Measurements from ENCODE around the gene SETD5.

SETD5 gene

DNA sequence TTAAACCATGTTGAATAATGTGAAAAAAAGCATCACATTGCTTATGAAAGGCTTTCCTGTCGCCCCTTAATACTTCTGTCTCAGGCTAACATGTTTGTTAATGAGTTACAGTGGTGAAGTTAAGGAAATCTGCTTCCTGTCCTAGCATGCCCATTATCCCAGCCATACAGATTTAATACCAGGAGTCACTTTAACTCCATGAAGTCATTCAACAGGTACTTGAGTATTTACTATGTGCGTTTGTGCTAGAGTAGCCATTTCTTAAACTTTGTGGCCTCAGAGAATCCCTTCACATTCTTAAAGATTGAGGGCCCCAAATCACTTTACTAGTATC, 10.1 kb upstream of the SETD5 start:
- no peak for DNase-seq (ENCODE audit: low read depth)

DNA sequence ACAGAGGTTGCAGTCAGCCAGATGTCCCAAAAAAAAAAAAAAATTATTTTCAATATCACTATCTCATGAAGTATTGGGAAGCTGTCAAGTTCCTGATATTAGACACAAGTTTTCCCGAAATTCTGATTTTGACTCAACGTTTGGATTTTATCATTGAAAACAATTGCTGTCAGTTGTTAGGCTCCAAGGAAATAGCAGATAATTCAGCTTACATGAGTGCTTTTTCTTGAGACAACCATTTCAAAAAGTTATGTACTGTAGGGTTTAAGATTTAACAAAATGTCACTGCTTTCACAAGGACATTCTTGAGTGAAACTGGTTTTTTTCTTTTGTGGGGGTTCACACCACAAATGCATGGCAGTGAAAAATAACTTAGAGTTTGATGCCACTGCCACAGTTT, 9.3 kb upstream of the SETD5 start:
- DNase-seq (ENCODE audit: low read depth), result no peak

DNA sequence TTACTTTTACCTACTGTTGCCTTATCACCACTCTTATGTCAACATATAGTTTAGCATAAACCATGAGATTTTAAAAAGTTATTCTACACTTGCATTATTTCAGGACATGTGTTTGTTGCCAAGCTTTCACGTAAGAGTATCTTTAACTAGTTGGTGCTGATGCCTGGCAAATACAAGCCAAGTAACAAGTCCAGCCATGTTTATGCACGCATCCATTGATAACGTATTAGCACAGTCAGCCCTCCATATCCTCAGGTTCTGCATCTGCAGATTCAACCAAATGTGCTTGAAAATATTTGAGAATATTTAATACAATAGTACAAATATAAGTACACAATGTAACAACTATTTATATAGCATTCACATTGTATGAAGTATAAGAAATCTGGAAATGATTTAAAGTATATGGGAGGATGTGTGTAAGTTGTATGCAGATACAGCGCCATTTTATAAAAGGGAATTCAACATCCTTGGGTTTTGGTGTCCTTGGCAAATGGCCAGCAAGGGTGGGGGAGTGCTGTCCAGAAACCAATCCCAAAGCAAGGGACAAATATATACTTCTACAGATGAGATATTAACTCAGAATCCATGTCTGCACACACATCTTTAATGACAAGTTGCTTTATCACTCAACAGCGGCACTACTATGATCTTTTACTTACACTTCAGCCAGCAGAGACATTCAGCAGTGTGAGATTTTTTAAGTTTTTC, 8.7 kb upstream of the SETD5 start:
- no peak for DNase-seq (ENCODE audit: low read depth)

DNA sequence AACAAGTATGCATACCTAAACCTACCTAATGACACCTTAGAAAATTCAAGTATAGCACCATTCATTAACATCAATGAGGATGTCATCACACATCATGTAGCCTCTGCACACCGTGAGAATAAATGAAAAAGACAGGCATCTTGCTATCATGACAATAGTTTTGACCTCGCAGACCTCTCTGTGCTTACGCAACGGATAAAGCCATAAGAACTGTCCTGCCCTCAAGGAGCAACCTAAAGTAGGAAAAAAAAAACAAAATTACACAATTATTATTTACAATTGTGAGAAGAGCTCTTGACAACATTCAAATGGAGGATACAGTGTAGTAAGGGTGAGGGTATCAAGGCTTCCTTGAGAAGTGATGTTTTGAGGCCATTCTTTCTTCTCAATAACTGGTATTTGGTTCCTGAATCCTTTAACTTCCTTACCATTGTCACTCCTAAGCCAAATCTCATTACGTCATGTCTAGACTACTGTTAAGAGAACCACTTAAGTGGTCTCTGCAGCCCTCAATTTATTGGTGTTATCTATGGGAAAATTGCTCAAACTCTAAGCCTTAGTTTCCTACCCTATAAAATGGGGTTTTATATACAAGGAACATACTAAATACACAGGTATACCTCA, 7.0 kb upstream of the SETD5 start:
- no peak for DNase-seq (ENCODE audit: low read depth)

DNA sequence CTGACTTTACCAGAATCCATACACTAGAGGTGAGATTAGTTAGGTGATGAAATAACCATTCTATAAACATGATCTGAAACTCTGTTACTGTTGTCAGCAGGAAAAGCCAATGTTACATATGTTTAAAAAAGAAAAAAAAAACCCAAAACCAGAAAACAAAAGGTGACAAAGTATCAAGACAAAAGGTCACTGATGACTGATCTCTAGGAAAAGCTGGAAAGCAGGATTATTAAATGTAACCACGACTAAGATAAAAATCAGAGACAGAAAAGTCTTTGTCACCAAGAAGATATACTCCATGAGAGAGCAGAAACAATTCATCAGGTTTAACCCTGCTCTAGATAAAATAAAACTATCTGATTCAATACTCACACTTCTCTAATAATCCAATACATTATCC, 5.4 kb upstream of the SETD5 start:
- no peak for DNase-seq (ENCODE audit: low read depth)

DNA sequence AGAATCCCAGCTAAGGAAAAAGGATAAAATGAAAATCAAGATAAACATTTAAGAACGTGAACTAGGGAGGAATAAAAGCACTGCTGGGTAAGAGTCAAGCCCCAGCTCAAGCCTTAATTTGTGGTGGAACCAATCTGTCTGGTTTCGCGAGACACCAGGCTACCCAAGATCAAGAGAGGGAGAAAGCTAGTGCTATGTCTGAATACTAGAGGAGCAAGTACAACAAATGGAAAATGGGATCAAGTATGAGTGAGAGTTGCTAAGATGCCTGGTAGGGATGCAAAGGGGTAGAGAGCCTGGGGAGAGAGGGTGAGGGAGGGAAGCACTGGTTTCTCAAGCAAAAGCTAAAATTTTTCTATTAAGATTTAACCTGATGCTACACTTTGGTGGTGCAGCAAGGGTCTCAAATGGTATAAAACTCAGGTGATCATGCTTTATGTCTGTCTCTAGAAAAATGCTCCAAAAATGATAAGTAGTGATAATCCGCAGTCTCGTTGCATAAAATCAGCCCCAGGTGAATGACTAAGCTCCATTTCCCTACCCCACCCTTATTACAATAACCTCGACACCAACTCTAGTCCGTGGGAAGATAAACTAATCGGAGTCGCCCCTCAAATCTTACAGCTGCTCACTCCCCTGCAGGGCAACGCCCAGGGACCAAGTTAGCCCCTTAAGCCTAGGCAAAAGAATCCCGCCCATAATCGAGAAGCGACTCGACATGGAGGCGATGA, 1.7 kb upstream of the SETD5 start:
- DNase-seq (ENCODE audit: low read depth), result no peak

DNA sequence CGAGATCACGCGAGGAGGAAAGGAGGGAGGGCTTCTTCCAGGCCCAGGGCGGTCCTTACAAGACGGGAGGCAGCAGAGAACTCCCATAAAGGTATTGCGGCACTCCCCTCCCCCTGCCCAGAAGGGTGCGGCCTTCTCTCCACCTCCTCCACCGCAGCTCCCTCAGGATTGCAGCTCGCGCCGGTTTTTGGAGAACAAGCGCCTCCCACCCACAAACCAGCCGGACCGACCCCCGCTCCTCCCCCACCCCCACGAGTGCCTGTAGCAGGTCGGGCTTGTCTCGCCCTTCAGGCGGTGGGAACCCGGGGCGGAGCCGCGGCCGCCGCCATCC, 1.1 kb upstream of the SETD5 start:
- peak; percentile 56 for DNase-seq (ENCODE audit: low read depth)

DNA sequence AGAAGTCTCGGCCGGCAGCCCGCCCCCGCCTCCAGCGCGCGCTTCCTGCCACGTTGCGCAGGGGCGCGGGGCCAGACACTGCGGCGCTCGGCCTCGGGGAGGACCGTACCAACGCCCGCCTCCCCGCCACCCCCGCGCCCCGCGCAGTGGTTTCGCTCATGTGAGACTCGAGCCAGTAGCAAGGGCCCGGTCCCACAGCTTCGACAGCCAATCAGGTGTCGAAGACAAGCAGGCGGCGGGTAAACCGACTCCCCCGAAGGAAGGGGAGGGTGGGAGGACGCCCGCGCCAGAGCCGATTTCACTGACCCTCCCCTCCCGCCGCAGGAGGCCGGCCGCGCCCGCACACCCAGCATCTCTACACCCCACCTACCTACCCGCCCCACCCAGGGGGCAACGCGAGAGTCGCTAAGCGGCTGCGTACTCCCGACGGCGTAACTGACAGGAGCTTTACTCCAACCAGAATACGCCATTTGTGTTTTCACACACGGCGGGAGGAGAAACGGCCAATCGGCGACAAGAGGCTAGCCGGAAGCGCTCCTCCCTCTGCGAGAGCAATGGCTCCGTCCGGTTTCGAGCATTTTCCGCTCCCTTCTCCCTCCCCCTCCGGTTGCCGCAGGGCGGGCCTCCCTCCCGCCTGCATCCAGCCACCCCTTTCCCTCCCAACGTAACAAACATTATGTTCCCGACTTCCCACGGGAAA, 633 bp upstream of the SETD5 start:
- peak; percentile 98 for DNase-seq (ENCODE audit: low read depth)

DNA sequence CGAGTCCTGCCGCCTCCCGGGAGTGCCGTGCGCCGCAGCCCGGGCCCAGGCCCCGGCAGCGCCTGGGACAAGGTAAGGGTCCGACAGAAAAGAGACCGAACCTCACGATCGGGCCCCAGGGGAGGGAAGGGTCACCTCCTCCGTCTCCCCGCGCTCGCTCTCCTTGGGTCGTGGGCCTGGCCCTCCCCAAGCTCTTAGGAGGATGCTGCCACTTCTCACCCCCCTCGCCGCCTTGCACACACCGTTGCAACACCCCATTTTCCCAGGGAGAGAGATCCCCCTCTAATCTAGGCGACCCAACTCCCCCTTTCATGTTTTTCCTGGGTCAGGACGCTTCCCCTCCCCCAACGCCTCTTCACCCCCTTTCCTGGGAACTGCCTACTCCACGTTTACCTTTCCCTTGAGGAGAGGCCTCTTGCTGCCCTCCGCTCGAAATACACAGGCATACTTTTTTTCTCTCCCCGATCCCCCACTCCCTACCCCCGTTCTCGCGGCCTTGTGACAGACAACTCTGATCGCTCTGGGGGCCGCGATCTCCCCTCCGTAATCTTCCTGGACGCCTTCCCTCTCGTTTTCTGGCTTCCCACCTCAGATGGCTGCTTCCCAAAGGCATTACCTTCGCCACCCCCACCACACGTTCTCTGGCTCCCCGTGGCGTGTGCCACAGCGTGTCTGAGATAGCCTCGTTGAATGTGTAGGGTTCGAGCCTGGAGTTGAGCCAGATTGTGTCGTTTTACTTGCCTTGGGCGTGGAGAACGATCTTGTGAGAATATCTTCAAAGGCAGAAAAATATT, 688 bp downstream of the SETD5 start:
- DNase-seq (ENCODE audit: low read depth), result peak; percentile 14

DNA sequence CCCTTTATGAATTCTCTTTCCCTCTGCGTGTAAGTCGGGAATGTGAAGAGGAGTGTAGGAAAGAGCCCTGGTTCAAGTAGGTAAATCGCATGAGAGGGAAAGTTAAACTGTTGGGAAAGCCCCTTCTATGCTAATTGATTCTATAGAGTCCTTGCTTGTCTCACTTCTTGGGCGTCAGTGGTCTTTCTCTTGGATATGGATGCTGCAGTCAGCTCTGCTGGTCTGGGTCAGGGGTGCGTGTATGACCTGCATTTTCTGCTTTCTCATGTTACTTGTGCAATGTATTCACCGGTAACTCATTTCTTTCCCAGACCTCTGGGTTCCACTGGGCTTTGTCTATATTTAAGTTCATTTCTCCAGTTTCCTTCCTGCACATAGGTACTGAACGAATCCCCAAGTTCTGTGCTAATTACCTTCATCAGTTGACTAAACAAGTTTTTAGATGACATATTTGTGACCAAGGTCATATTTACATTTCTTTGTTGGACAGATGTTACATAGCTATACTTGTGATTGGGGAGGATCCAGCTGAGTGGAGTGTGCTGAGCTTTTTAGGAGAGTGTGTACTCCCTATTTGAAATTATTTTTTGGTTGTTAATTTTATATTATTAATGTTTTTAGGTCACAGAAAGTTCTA, 1.4 kb downstream of the SETD5 start:
- no peak for DNase-seq (ENCODE audit: low read depth)

DNA sequence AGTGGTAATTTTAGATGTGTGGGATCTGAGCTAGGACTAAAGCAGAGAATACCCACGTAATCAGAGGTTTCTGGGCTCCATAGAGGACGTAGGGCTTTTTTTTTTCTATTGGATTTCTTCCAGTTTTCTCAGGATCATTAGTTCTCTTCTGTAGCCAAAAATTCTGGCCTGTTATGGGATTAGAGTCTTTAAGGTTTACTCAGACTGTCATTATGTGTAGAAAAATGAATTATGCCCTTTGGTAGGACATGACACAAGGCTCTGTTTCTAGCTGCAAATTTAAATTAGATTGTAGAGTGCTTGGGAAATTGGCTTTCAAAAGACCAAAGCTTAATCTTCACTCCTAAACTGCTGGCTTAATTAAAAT, 1.9 kb downstream of the SETD5 start:
- no peak for DNase-seq (ENCODE audit: low read depth)

DNA sequence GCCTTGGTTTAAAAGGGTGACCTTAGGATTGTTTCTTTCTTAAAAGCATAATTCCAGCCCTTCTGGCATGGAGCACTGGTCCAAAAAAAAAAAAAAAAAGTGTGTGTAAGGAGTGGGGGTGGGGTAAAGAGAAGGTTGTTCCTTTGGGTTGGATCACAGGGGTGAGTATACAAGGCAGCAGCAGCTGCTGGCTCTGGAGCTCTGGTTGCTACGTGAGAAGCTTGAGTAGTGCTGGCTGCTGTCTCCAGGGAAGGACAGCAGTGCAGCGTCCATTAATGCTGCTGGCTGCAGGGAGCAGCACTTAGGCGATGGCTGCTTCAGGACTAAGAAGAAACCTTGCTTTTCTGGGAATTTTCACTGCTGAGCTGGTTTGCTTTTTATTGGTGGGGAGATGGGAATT, 2.3 kb downstream of the SETD5 start:
- no peak for DNase-seq (ENCODE audit: low read depth)

DNA sequence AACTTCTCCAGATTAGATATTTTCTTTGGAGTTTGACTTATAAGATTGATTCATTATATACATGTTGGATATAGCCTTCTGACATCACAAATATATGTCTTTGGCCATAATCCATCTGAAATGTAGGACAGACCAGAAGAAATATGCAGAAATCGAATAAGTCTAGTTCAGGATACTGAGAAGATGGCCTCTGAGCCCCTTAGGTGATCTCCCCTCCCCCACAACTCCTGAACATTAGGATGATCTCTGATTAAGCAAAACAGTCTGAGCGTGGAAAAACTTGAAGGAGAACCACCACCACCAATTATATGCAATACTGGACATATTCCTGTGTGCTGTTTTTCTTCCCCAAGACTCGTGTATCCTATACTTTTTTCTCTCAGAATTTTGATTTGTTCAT, 3.2 kb downstream of the SETD5 start:
- DNase-seq (ENCODE audit: low read depth), result no peak

DNA sequence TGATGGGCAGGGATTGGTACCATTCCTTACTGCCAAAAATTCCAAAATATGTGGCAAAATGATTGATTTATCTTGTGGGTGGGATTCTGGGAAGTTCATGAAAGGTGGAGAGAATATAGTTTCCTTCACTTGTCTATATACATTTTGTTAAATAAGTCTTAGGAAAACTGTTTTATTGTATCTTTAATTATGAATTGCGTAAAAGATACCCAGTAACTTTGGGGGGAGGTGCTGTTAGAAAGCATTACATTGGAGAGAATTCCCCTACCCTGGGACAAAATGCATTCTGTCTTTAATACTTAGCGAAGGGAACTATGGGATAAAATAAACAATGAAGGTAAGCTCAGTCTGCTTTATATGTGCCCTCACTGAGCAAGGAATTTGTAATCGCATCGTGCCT, 4.6 kb downstream of the SETD5 start:
- DNase-seq (ENCODE audit: low read depth), result no peak

DNA sequence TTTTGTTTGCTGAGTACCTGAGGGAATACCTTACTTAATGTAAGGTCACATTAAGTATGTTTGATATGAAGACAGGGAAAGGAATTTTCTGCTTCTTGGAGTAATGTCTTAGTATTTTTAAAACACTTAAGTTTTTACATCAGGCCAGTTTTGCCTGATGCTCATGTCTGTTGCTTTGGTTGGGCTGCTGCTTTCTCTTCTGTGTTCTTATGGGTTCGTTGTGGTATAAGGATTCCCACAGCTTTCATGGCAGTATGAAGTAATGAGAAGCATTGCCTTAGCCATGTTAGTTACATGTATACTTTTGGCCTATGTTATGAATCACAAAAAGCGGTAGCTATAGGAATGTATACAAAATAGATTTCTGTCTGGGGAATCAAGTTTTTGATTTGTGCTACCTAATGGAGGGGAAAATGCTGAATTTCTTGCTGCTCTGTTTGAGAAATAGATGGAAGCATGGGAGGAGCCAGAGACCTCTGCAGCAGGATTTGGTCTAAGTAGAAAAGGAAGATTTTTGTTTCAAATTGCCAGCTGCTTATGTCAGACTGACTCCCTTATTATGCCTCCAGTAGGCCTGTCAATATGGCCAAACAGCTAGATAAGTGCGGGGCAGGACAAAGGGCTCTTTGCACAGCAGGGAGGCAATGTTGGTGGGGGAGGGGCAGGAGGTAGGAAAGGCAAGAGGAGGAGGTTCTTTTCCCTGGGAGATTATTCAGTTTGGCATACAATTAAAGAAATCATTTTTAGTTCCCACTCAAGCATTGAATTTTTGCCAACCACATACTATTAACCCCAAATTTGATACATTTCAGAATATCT, 5.2 kb downstream of the SETD5 start:
- DNase-seq (ENCODE audit: low read depth), result no peak

DNA sequence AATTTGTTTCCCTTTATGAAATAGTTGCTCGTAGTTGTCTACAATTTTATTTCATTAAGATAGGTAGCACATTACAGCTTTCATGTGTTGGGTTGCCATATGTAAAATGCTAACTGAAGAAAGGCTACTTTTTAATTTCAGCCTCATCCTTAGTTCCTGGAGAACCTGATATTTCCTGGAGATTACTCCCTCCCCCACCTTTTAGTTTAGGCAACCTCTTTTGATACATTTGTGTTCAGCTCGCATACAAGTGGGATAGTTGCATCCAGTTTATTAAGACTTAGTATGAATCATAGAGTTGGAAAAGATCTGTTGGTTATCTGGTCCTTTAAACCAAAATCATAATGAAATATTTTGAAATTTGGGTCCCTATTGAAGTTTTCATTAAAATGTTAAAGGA, 6.0 kb downstream of the SETD5 start:
- no peak for DNase-seq (ENCODE audit: low read depth)

DNA sequence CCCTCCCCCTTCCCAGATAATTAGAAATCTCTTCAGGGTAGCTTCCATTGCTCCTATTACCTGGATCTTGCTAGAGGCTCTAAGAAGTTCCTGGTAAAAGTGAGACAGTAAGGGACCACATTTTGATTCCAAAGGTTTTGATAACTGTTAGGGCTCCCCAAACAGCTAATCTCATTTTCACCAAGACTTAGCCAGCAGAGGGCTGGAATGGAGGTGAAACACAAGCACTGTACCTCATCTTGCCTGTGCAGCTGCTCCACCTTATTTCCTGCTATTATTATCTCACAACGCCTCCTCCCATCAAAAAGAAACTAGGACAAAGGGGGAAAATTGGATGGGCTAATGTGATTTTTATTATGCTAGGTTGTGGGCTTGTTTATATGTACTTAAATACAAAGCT, 7.3 kb downstream of the SETD5 start:
- DNase-seq (ENCODE audit: low read depth), result no peak

DNA sequence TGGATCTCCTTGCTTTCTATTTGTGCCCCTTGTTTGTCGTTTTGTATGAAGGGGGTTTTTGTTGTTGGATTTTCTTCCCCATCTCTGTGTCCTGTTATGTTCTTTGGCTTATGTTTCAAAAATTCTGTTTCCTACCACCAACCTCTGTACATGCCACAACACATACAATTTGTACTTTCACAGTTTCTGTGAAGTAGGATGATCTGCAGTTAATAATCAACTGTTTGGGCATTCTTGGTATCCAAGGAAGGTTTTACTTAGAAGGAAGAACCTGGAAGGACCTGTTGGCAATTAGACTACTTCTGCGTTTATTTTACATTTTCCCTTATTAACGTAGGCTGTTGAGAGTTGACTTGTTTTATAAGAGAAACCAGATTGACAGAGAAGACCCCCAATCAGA, 8.3 kb downstream of the SETD5 start:
- DNase-seq (ENCODE audit: low read depth), result no peak

DNA sequence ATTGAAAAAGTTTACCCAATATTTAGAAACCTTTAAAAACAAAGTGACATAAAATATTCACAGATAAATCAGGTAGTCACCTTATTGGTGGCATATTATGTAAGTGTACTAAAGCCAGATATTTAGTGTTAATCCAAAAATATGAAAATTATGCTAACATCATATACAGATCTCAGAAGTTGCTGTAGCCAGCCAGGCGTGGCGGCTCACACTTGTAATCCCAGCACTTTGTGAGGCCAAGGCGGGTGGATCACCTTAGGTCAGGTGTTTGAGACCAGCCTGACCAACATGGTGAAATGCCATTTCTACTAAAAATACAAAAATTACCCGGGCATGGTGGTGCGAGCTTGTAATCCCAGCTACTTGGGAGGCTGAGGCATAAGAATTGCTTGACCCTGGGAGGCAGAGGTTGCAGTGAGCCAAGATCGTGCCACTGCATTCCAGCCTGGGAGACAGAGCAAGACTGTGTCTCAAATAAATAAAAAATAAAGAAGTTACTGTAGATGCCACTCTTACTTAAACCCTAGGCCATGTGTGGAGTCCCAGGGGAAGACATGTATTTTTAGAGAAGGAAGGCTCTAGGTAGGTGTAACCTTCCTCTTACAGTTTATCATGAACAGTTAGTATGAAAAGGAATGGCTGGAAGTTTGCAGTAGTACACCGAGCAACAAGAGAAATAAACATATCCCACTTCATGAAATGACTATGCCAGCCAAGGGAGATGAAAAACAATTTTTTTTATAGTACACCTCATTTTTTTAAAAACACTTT, 9.6 kb downstream of the SETD5 start:
- DNase-seq (ENCODE audit: low read depth), result no peak

DNA sequence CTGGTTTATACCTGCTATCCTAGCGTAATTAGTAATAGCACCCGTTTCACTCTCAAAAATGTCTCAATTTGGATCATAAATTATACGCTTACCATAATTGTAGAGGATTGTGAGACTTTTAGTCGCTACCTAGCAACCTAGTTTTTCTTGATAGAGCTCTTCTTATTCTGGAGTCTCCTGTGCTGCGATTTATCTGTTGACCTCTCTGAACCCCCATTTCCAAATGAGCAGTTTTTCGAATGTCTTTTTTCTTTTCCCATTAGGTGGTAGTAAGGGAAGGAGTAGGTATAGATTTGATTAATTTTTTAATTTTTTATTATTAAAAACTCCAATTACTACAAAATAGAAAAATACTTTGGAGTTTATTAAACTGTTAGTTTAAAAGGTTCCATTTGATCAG, 10.6 kb downstream of the SETD5 start:
- DNase-seq (ENCODE audit: low read depth), result no peak

All from stimulated activated CD8-positive, alpha-beta memory T cell treated with anti-CD3 and anti-CD28 coated beads, Interleukin-12 subunit alpha, Interleukin-12 subunit beta, amount 100 ng/mL, for 1 hour (primary cell).